ENCODE data around the gene CHN1. TPM values are rescaled to one million over a fixed set of nuclear protein-coding genes. Genes with fewer than 3 reads are reported as not detected.

CHN1 gene
- polyA plus RNA-seq, 12 donors: 8.7 to 21.2 (median 14.5) TPM; not detected in 1

DNA sequence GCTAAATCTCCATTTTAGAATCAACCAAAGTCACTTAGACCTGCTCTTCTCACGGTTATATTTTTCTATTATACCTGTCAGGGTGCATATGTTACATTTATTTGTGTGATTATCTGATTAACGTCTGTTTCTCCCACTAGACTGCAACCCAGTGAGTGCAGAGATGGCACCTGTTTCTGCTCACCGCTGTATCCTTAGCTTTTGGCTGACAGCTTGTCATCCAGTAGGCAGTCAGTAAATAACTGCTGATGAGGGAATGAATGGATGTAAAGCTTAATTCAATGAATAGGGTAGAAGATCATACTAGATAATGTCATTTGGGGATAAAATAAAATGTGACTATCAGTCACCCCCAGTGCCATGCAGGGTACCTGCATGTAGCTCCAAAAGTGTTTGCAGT is 234.0 kb downstream of the CHN1 start:
- no peak for DNase-seq

DNA sequence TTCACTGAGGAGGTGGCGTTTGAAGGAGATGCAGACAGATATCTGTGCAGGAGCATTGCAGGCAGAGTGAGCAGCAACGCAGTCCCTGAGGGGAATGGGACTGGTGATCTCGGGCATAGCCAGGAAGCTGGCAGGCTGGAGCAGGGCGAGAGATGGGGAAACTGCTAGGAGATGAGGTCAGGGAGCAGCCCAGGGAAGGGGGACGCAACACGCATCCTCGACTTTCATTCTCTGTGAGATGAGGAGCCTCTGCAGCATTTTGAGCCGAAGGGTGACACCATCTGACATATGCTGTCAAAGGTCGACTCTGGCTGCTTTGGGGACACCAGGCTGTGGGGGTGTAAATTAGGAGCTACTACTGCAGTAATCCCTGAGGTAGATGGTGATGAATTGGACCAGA is 236.6 kb downstream of the CHN1 start:
- no peak for DNase-seq

DNA sequence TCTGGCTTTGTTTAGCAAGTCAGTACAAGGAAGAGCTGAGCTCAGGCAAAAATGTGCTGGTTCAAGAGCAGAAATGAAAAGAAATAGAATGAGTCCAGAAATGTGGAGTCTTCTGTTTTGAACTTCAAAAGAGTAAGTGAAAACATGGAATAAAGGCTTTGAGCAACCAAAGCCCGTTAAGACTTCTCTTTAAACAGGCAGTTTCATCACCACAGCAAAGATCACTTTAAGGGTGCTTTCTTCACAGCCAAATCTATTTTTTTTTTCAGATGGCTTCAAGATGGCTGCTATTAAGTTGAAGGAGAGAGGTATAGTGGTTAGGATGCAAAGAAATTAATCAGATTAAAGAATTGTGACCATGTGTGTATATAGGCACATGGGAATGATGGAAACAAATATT is 238.9 kb downstream of the CHN1 start:
- DNase-seq: no peak

DNA sequence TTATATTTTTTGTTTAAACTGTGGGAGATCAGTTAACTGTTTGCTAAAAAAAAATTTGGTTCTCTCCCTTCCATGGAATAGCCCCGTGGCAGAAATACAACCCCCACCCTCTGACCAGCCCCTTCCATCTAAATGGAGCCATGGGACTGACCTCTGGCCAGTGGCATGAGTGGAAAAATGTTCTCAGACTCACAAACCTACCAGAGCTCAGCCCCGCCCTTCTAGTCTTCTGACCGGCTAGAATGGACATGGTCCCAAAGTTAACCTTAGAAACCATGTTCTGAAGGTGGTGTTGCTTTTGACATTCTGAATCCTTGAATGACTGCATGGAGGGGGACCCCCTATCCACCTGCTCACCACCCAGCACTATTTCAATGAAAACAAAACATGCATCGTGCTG is 239.6 kb downstream of the CHN1 start:
- no peak for DNase-seq

DNA sequence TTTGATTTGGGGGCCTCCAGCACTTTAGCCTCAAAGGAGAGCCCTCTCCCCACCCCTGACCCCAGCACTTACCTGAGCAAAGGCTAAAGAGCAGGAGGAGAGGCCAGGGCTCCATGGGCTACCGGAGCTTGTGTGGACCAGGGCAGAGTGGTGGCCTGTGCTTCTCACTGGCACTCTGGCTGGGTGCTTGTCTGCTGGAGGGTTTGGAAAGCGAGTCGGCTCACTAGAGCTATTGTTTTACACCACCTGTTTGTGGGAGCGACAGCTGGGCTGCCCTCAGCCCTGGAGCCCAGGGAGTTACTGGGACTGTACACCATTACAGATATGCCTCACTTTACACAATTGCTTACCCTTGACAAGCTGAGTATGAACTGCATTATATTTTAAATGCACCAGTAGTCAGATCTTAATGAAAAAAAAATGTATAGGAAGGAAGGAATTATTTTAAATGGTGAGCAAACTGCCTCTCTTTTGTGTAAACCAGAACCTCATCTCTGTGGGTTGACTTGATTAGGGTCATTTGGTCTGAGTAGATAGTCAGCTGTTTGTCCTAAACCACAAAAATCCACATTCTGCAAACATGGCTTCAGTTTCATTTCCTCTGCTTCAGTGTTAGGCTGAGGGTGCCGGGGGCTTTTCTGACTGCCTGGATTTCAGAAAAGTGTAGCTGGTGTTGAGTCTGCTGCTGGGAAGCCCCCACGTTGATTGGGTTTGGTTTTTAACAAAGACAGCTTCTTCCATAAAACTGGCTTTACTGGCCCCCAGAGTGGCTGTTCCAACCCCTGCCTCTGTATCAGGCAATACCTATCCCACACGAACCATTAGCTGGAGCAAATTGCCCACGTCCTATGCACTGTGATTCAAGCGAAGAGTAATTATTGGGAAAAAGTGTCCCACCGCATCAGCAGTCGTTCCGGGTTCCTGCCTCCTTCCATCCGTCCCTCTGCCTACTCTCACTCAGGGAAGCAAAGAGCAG is 240.6 kb downstream of the CHN1 start, which contains the start of gene CHRNA1:
Gene CHRNA1 (minus strand): TSS at position 193 of the 976 bp plus-strand sequence. CDS start 78 bp downstream, at position 115.
- DNase-seq: peak; percentile 50

DNA sequence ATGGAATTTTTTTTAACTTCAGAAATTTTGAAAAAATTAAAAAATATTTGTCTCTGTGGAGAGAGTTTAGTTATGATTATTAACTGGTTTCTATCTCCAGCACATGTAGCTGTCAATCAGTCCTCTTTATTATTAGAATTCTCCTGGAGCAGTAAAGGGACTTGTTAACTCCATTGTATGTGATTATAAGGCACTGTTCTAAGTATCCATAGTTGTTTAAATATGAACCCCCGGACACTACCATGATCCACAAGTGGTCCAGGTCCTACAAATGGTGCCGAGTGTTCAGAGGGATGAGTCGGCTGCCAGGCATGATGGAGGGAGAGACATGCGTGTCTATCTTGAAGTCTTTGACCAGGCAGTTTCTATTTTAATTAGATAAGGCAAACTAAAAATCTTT is 241.4 kb downstream of the CHN1 start:
- DNase-seq: no peak

DNA sequence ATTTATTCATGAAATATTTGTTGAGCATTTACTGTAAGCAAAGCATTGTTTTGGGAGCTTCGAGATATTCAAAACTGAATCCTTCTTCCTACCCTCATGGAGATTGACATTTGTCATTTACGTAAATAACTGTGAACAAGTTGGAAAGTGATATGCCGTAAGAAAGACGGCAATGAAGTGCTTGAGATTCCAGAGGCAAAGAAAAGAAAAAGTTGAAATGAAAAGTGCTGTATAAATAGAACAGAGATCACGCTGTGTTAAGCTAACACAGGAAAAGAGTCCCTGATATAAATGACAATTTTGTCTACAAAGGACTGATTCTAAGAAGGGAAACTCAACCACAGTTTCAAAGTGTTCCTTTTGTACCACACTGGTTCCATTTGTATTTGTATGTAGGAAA is 242.7 kb downstream of the CHN1 start:
- no peak for DNase-seq

DNA sequence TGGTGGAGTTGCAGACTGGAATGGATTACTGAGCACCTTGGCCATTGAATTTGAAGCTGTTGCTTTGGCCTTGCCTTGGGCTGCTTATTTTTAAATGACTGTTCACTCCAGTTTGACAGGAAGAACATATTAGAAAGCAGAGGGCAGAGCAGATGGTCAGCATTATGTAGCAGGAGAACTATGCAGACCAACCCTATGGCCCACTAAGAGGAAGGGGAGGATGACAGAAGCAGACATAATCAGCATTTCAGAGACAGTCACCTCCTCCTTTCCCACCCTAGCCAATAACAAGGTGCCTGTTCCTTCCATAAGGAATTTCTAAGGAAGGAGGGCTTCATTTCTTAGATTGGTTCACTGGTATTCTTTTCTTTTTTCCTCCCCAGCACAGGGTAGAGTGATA is 243.3 kb downstream of the CHN1 start:
- no peak for DNase-seq

DNA sequence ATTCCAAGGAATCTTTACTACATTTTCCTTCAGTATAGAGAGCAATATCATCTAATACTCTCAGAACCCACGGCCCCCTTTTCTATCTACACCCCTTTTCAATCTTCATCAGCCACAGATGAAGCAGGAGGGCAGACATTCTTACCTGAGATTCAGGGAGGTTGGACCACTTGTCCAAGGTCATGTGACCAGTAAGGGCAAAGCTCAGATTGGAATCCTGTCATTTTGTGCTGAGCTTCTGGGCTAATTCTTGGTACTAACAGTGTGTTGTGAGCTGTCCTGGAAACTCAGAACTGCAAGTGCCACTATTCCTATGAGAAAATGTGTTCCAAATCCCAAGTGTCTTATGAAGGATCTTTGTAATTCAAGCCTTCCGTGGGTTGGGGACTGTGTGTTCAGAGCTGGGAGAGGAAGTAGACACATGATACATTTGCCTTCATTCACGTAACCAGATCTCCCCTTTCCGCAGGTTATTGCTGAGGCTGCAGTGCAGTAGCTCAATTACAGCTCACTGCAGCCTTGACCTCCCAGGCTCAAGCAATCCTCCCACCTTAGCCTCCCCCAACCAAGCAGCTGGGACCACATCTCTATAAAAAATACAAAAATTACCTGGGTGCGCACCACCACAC is 244.2 kb downstream of the CHN1 start:
- no peak for DNase-seq

DNA sequence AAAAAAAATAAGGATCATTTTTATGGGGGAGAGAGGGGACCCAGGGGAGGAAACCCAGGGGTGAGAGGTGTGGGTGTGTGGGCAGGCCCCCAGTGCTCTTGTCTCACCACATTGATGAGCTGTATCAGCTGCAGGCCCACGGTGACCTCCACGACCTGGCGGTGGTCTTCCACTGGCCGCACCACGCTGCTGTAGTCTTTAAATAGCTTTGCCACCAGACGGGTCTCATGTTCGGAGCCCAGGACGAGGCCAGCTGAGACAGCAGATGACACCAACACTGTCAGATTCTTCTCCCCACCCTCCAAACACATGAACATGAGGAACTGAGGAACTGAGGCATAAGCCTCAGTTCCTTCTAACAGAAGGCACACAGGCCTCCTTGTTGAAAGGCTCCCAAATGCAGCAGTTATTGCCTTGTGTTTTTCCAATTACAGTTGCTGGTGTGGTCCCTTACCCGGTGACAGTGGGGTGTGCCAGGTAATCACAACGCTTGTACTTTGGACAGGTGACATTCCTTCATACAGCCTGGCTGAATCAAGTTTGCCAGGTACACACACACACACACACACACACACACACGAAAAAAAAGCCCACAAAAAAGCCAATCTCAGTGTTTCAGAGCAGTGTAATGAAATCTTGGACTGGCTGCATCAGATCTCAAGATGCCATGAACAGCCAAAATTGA is 245.7 kb downstream of the CHN1 start:
- DNase-seq: no peak

DNA sequence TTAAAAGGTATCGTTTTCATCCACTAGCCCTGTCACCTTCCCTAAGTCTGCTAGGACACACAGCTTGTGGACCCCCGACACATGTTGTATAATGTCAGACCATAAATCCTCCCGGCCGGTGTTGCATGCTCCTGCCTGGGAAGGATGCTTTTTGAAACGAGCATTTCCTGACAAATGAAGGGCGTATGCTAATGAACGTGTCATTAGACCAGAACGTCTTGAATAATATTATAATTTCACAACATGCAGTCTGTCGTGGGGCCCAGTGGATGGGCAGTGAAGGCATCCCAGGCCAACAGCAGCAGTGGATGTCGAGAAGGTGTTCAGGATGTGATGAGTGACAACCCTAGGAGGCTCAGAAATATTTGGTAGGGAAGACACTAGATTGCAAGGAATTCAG is 248.4 kb downstream of the CHN1 start:
- no peak for DNase-seq

DNA sequence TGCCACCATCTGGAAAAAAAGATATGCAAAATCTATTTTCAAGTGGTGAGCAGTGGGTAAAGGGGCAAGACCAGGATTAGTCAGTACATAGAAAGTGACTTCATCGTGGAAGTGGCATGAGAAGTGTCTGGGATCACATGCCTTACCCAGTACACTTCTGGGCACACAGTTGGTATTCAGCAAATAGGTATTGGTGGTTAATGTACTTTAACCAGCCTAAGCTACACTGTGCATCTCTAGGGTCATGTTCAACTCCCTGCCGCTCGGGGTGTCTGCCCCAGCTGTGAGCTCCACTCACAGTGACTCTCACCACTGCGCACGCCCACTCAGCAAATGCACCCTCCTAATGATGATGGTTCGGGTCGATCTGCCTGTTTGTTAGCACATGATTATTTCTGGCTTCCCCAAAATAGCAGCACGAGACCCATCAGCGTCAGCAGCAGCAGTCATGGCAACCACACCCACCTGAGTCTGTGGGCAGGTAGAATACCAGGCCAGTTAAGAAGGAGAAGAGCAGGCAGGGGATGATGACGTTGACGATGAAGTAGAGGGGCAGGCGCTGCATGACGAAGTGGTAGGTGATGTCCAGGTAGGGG is 252.0 kb downstream of the CHN1 start:
- no peak for DNase-seq

DNA sequence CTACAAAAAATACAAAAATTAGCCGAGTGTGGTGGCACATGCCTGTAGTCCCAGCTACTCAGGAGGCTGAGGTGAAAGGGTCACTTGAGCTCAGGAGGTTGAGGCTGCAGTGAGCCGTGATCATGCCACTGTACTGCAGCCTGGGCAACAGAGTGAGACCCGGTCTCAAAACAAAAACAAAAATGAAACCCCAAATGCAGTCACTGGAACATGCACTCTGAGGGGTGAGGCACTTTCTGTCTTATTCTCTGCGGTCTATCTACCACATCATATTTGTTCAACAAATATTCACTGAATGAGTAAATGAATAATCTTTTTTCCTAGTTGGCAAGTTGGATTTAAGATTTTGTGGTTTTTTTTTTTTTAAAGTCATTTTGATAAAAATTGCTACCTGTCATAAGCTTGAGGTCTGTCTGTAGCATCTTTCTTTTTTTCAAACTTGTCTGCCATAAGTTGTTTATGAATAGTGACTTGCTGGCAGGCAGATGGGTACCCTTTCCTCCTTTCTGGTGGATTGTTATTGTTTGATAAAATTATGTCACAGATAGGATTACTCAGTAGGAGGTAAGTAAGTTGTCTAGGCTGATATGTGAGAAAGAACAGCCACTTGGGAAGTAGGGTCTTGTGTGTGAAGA is 252.7 kb downstream of the CHN1 start:
- no peak for DNase-seq

DNA sequence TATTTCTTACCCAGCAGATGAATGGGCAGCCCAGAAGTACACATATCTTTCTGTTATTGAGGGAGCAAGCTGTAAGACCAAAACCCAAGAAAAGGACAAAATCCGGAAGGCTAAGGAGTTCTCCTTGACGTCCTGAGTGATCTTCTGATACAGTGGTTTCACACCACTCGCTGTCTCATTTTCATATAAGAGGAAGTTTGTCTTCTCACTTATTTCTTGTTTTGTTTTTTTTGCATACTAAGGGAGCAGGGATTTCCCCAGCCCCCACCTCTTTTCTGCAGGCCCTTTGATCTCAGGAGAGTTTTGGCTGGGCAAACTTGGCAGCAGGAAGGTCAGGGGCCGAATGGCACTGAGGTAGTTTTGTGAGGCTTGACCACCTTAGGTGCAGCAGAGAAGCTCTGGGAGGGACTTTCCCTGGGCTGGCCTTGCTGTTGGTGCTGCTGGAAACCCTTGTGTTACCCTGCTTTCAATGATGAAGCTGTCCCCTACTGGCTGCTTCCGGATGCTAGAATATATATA is 254.2 kb downstream of the CHN1 start:
- DNase-seq: no peak

DNA sequence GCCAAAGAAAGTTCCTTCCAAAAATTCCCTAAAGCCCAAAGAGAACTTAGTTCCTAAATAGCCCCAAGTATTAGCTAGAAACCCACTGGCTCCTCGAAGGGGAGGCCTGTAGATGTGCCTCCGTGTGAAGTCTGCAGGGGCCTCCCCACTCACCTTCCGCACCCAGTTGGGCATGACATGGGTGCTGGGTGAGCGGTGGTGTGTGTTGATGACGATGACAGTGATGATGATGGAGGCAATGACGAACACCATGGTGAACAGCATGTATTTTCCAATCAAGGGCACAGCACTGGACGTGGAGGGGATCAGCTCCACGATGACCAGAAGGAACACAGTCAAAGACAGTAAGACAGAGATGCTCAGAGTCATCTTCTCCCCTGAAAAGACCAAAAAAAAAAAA is 255.4 kb downstream of the CHN1 start:
- DNase-seq: no peak

DNA sequence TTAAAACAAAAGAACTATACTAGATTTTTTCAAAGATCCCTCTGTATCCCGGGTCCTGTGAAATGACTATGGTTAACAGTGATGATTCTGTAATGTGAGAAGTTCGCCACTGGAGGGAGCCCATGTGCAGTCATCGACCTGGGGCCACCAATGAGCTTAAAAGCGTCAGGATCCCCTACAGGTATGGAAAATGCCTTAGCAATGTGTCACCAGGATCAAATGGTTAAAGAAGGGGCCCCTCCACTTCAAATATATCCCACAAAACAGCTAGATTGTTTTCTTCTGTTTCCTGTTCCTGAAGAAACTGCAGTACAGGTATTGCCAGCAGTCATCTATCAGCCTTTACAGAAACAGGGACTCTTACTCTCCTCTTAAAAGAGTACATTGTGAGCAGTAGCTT is 256.2 kb downstream of the CHN1 start:
- peak; percentile 57 for DNase-seq

Other genes with a start within 250 kb of the CHN1 start
- 100 to 1,000 TPM in 9 of 12 donors, 10 to 100 TPM in 2, not detected in 1; 75.1 to 198 (median 148) TPM for gene CHRNA1, start 240.9 kb downstream of the CHN1 start, polyA plus RNA-seq (ENCODE audit: insufficient read length in 12 of 12)
- gene ATF2, start 162.8 kb upstream of the CHN1 start, polyA plus RNA-seq (ENCODE audit: insufficient read length in 12 of 12): 10 to 100 TPM in 11 of 12 donors, not detected in 1; 31.9 to 51.3 (median 37.2) TPM
- gene ATP5MC3, start 176.3 kb upstream of the CHN1 start, polyA plus RNA-seq (ENCODE audit: insufficient read length in 12 of 12): 100 to 1,000 TPM in 11 of 12 donors, not detected in 1; 108 to 251 (median 231) TPM